Muscle layer of colon (tissue), 2 donors: ENCODE data around the gene AKT1S1.

Experiments
- H3K27ac ChIP-seq: one replicate; pipeline ENCODE4 v1.7.0; 2013; ENCODE audit warnings: low read depth, mild to moderate bottlenecking, low read length, moderate library complexity
- H3K27me3 ChIP-seq, 2 donors: one replicate each; pipeline ENCODE4 v1.7.0; 2013; ENCODE audit warnings: low read length in 2 of 2, mild to moderate bottlenecking in 2 of 2; ENCODE audit not compliant: insufficient read depth in 2 of 2, control insufficient read depth in 1 of 2
- H3K36me3 ChIP-seq: one replicate; pipeline ENCODE4 v1.7.0; 2013; ENCODE audit warnings: mild to moderate bottlenecking, low read length; ENCODE audit not compliant: insufficient read depth
- H3K4me1 ChIP-seq: one replicate; pipeline ENCODE4 v1.7.0; 2013; ENCODE audit warnings: mild to moderate bottlenecking, low read length; ENCODE audit not compliant: insufficient read depth
- H3K4me3 ChIP-seq, 2 donors: one replicate each; pipeline ENCODE4 v1.7.0; 2013; ENCODE audit warnings: low read length in 2 of 2, low read depth in 1 of 2, mild to moderate bottlenecking in 1 of 2, moderate library complexity in 1 of 2
- H3K9ac ChIP-seq: one replicate; pipeline ENCODE4 v1.7.0; 2013; ENCODE audit warnings: low read length
- H3K9me3 ChIP-seq: one replicate; pipeline ENCODE4 v1.7.0; 2013; ENCODE audit warnings: mild to moderate bottlenecking, low read length
- donor health status: abdominal sarcoma.
- donor health status: Adenocarcinoma of cecum.

Gene AKT1S1

GRCh38 chr19:49877879-49878743, 956 bp upstream of the AKT1S1 start:
- peaks cover 51% of the 10 kb centered on the region for H3K36me3 ChIP-seq
- H3K4me1 ChIP-seq: peaks cover 19% of the 10 kb centered on the region
- H3K9me3 ChIP-seq: no peaks in the 10 kb centered on the region
- H3K27me3 ChIP-seq: no peaks in the 10 kb centered on the region
- H3K4me3 ChIP-seq: peak overlapping the region; percentile 51 to 94
- H3K9ac ChIP-seq: peak overlapping the region; percentile 94
- H3K27ac ChIP-seq: peak overlapping the region; percentile 99

GRCh38 chr19:49876422-49877019, 634 bp downstream of the AKT1S1 start:
- Histone ChIP-seq H3K4me3 (peak overlapping the region; percentile 54 to 94), H3K9ac (peak overlapping the region; percentile 94), H3K4me1 (peaks cover 19% of the 10 kb centered on the region), H3K27me3 (no peaks in the 10 kb centered on the region), H3K27ac (peak overlapping the region; percentile 99), H3K9me3 (no peaks in the 10 kb centered on the region), H3K36me3 (peaks cover 44% of the 10 kb centered on the region)

- H3K9ac ChIP-seq: peak overlapping the region; percentile 94
- peak overlapping the region; percentile 54 to 94 for H3K4me3 ChIP-seq
- H3K27ac ChIP-seq: peak overlapping the region; percentile 83
- H3K36me3 ChIP-seq: peaks cover 43% of the 10 kb centered on the region
- H3K9me3 ChIP-seq: no peaks in the 10 kb centered on the region
- peaks cover 19% of the 10 kb centered on the region for H3K4me1 ChIP-seq
- no peaks in the 10 kb centered on the region for H3K27me3 ChIP-seq
These were observed 1.2 kb downstream of the AKT1S1 start for GRCh38 chr19:49875857-49876421.

- no peaks in the 10 kb centered on the region for H3K9me3 ChIP-seq
- H3K4me1 ChIP-seq: peaks cover 26% of the 10 kb centered on the region
- H3K36me3 ChIP-seq: peaks cover 37% of the 10 kb centered on the region
- peak overlapping the region; percentile 94 for H3K9ac ChIP-seq
- H3K4me3 ChIP-seq: peak overlapping the region; percentile 54 to 94
- no peaks in the 10 kb centered on the region for H3K27me3 ChIP-seq
- H3K27ac ChIP-seq: peak overlapping the region; percentile 83
These were observed 2.0 kb downstream of the AKT1S1 start for GRCh38 chr19:49875177-49875576.

GRCh38 chr19:49874503-49875157, 2.5 kb downstream of the AKT1S1 start:
- Histone ChIP-seq H3K27ac (no peak overlapping the region), H3K4me3 (no peak overlapping the region), H3K27me3 (no peaks in the 10 kb centered on the region), H3K36me3 (peaks cover 33% of the 10 kb centered on the region), H3K4me1 (peaks cover 29% of the 10 kb centered on the region), H3K9me3 (no peaks in the 10 kb centered on the region), H3K9ac (no peak overlapping the region)

GRCh38 chr19:49873834-49874233, 3.3 kb downstream of the AKT1S1 start:
- peaks cover 25% of the 10 kb centered on the region for H3K4me1 ChIP-seq
- peaks cover 25% of the 10 kb centered on the region for H3K36me3 ChIP-seq
- H3K27ac ChIP-seq: peak overlapping the region; percentile 42
- H3K9ac ChIP-seq: no peak overlapping the region
- H3K9me3 ChIP-seq: no peaks in the 10 kb centered on the region
- no peaks in the 10 kb centered on the region for H3K27me3 ChIP-seq
- H3K4me3 ChIP-seq: no peak overlapping the region

- H3K9me3 ChIP-seq: no peaks in the 10 kb centered on the region
- H3K27ac ChIP-seq: no peak overlapping the region
- no peaks in the 10 kb centered on the region for H3K27me3 ChIP-seq
- no peak overlapping the region for H3K9ac ChIP-seq
- peaks cover 27% of the 10 kb centered on the region for H3K4me1 ChIP-seq
- H3K4me3 ChIP-seq: no peak overlapping the region
- H3K36me3 ChIP-seq: peaks cover 21% of the 10 kb centered on the region
These were observed 4.0 kb downstream of the AKT1S1 start for GRCh38 chr19:49873129-49873521.

GRCh38 chr19:49872245-49873128, 4.7 kb downstream of the AKT1S1 start:
- Histone ChIP-seq H3K36me3 (peaks cover 21% of the 10 kb centered on the region), H3K9ac (no peak overlapping the region), H3K27ac (no peak overlapping the region), H3K9me3 (no peaks in the 10 kb centered on the region), H3K4me1 (peaks cover 27% of the 10 kb centered on the region), H3K4me3 (no peak overlapping the region), H3K27me3 (no peaks in the 10 kb centered on the region)

GRCh38 chr19:49871349-49871985, 5.7 kb downstream of the AKT1S1 start:
- Histone ChIP-seq H3K9me3 (no peaks in the 10 kb centered on the region), H3K9ac (no peak overlapping the region), H3K4me3 (no peak overlapping the region), H3K4me1 (peaks cover 31% of the 10 kb centered on the region), H3K36me3 (peaks cover 21% of the 10 kb centered on the region), H3K27ac (no peak overlapping the region), H3K27me3 (no peaks in the 10 kb centered on the region)

GRCh38 chr19:49870309-49870901, 6.8 kb downstream of the AKT1S1 start:
- peak overlapping the region; percentile 68 for H3K9ac ChIP-seq
- H3K27me3 ChIP-seq: no peaks in the 10 kb centered on the region
- H3K27ac ChIP-seq: peak overlapping the region; percentile 90
- peaks cover 21% of the 10 kb centered on the region for H3K36me3 ChIP-seq
- peak overlapping the region; percentile 49 to 68 for H3K4me3 ChIP-seq
- H3K4me1 ChIP-seq: peaks cover 38% of the 10 kb centered on the region
- H3K9me3 ChIP-seq: no peaks in the 10 kb centered on the region
